Measurements from ENCODE around the gene CLOCK.

The CLOCK gene

GRCh38 chr4:55468724-55469123, 78.0 kb downstream of the CLOCK start:
- no peak for DNase-seq

GRCh38 chr4:55466001-55466400, 80.7 kb downstream of the CLOCK start:
- DNase-seq = no peak

GRCh38 chr4:55458611-55459010, 88.1 kb downstream of the CLOCK start:
- DNase-seq = no peak

GRCh38 chr4:55458164-55458563, 88.5 kb downstream of the CLOCK start:
- no peak for DNase-seq

- no peak for DNase-seq
Measured at GRCh38 chr4:55450566-55450965, 96.1 kb downstream of the CLOCK start.

GRCh38 chr4:55447831-55448230, 98.9 kb downstream of the CLOCK start:
- DNase-seq = no peak

GRCh38 chr4:55447108-55447708, 99.5 kb downstream of the CLOCK start:
- no peak for DNase-seq

- no peak for DNase-seq
Measured at GRCh38 chr4:55446578-55446922, 100.2 kb downstream of the CLOCK start.

- DNase-seq = no peak
Measured at GRCh38 chr4:55445921-55446577, 100.7 kb downstream of the CLOCK start.

- DNase-seq = peak; percentile 2
Measured at GRCh38 chr4:55444827-55445226, 101.9 kb downstream of the CLOCK start.

GRCh38 chr4:55442541-55442940, 104.2 kb downstream of the CLOCK start:
- no peak for DNase-seq

GRCh38 chr4:55440786-55441185, 105.9 kb downstream of the CLOCK start:
- DNase-seq = no peak

- DNase-seq = peak; percentile 49
Measured at GRCh38 chr4:55439023-55439422, 107.7 kb downstream of the CLOCK start.

- no peak for DNase-seq
Measured at GRCh38 chr4:55438314-55438713, 108.4 kb downstream of the CLOCK start.

GRCh38 chr4:55437823-55438222, 108.9 kb downstream of the CLOCK start:
- DNase-seq = no peak

- no peak for DNase-seq
Measured at GRCh38 chr4:55437356-55437796, 109.3 kb downstream of the CLOCK start.

GRCh38 chr4:55435141-55435841, 111.4 kb downstream of the CLOCK start:
- DNase-seq = no peak

- DNase-seq = no peak
Measured at GRCh38 chr4:55431710-55432336, 114.9 kb downstream of the CLOCK start.

- no peak for DNase-seq
Measured at GRCh38 chr4:55424791-55425190, 121.9 kb downstream of the CLOCK start.

- DNase-seq = no peak
Measured at GRCh38 chr4:55416176-55416575, 130.5 kb downstream of the CLOCK start.

- DNase-seq = no peak
Measured at GRCh38 chr4:55411621-55412020, 135.1 kb downstream of the CLOCK start.

GRCh38 chr4:55410431-55410830, 136.3 kb downstream of the CLOCK start:
- DNase-seq = no peak

- no peak for DNase-seq
Measured at GRCh38 chr4:55409468-55410171, 137.1 kb downstream of the CLOCK start.

Measured in NCI-H146 (cell line).